WTC11 (cell line): ENCODE data around the gene HRC. TPM values are rescaled to one million over a fixed set of nuclear protein-coding genes. Genes with fewer than 3 reads are reported as not detected.

Experiments
- ARID4B ChIP-seq: sonication (generic); formaldehyde crosslinking; IDR thresholded peaks from 2 replicates; pipeline ENCODE4 v1.8.0; 2023; ENCODE audit warnings: missing genetic modification reagents, mild to moderate bottlenecking, borderline replicate concordance
- CTCF ChIP-seq: fragments of 200-600 bp; IDR thresholded peaks from 2 replicates; pipeline ENCODE4 v1.8.0; 2022; ENCODE audit warnings: antibody characterized with exemption
- GRHL2 ChIP-seq: fragments of 250-450 bp; sonication (Bioruptor Pico); IDR thresholded peaks from 2 replicates; pipeline ENCODE4 v1.8.0; 2022; ENCODE audit warnings: mild to moderate bottlenecking, moderate library complexity; ENCODE audit not compliant: insufficient replicate concordance, severe bottlenecking
- KAT7 ChIP-seq: sonication (generic); formaldehyde crosslinking; IDR thresholded peaks from 2 replicates; pipeline ENCODE4 v1.8.1; 2023; ENCODE audit warnings: missing genetic modification reagents, mild to moderate bottlenecking, borderline replicate concordance
- MAX ChIP-seq: sonication (generic); formaldehyde crosslinking; IDR thresholded peaks from 2 replicates; pipeline ENCODE4 v1.8.0; 2022; ENCODE audit warnings: mild to moderate bottlenecking, missing genetic modification reagents
- NFYB ChIP-seq: sonication (generic); formaldehyde crosslinking; conservative IDR thresholded peaks from 2 replicates; pipeline ENCODE4 v1.8.0; 2022; ENCODE audit warnings: low read depth, missing genetic modification reagents
- TEAD1 ChIP-seq: sonication (generic); formaldehyde crosslinking; IDR thresholded peaks from 2 replicates; pipeline ENCODE4 v1.8.0; 2022; ENCODE audit warnings: mild to moderate bottlenecking, missing genetic modification reagents
- ZBTB43 ChIP-seq: sonication (generic); formaldehyde crosslinking; IDR thresholded peaks from 2 replicates; pipeline ENCODE4 v1.8.1; 2023; ENCODE audit warnings: mild to moderate bottlenecking, missing genetic modification reagents
- ZNF121 ChIP-seq: sonication (generic); formaldehyde crosslinking; IDR thresholded peaks from 2 replicates; pipeline ENCODE4 v1.8.0; 2023; ENCODE audit warnings: missing genetic modification reagents
- ZNF219 ChIP-seq: sonication (generic); formaldehyde crosslinking; IDR thresholded peaks from 2 replicates; pipeline ENCODE4 v1.8.0; 2023; ENCODE audit warnings: missing genetic modification reagents, mild to moderate bottlenecking, borderline replicate concordance
- ZNF263 ChIP-seq: sonication (generic); formaldehyde crosslinking; IDR thresholded peaks from 2 replicates; pipeline ENCODE4 v1.8.1; 2022; ENCODE audit warnings: low read depth, mild to moderate bottlenecking, moderate library complexity, missing genetic modification reagents
- ZNF532 ChIP-seq: fragments of 250-450 bp; sonication (Bioruptor Pico); IDR thresholded peaks from 2 replicates; pipeline ENCODE4 v1.9.0; 2021; ENCODE audit warnings: mild to moderate bottlenecking, borderline replicate concordance
- ZNF671 ChIP-seq: fragments of 250-450 bp; sonication (Bioruptor Pico); IDR thresholded peaks from 2 replicates; pipeline ENCODE4 v1.8.0; 2021; ENCODE audit warnings: mild to moderate bottlenecking
- total RNA-seq: library from RNA; stranded (reverse); gene quantifications from 3 replicates; pipeline ENCODE4 v1.2.3, GENCODE V29; 2021
- TF ChIP-seq, protein P1 (sequence below): fragments of 250-450 bp; sonication (Bioruptor Pico); IDR thresholded peaks from 2 replicates; pipeline ENCODE4 v1.9.0; 2021; ENCODE audit warnings: mild to moderate bottlenecking
- TF ChIP-seq, protein P2 (sequence below): sonication (generic); formaldehyde crosslinking; IDR thresholded peaks from 2 replicates; pipeline ENCODE4 v1.8.1; 2022; ENCODE audit warnings: mild to moderate bottlenecking, moderate library complexity, missing genetic modification reagents
- TF ChIP-seq, protein P3 (sequence below): sonication (generic); formaldehyde crosslinking; IDR thresholded peaks from 2 replicates; pipeline ENCODE4 v1.8.1; 2023; ENCODE audit warnings: mild to moderate bottlenecking, moderate library complexity, missing genetic modification reagents

The HRC gene
- total RNA-seq, 1 experiment from 2014 or later: 1.9 TPM

DNA sequence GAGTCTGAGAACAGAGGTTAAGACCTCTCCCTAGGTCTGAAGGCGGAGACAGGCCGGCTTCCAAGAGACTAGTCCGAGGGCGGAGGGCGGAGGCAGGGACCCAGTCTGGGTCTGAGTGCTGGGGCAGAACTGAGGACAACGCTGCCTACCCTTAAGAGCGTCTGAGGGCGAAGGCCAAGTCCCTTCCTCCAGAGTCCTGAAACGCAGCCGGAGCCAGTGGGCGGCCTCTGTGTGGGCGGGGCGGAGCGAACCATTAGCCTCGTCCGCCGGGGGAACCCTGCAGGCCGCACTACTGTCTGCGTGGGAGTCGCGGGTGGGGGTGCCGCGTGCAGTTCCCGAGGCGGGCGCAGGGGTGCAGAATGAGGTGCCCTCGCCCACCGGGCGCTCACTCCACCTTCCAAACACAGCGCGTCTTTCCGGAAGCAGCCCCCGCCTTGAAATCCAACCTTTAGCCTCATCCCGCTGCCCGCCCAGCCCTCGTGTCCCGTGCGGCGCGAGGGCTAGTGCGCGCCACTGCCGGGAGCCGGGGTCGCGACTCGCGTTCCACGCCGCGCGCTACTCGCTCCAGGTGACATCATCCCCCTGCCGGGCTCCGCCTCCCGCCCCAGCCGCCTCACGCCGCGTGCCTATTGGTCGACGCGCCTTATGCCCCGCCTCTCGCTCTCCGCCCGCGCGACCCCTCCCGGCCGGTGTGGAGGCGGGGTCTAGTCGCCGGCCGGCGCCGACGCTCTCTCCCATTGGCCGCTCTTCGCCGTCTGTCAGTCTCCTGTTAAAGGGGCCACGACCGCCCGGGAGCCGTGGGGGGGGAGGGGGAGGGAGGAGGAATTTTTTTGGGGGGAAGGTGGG is 36.4 kb downstream of the HRC start, which contains the start of gene C19orf73 (continued):
- TF ChIP-seq, protein P1, sequence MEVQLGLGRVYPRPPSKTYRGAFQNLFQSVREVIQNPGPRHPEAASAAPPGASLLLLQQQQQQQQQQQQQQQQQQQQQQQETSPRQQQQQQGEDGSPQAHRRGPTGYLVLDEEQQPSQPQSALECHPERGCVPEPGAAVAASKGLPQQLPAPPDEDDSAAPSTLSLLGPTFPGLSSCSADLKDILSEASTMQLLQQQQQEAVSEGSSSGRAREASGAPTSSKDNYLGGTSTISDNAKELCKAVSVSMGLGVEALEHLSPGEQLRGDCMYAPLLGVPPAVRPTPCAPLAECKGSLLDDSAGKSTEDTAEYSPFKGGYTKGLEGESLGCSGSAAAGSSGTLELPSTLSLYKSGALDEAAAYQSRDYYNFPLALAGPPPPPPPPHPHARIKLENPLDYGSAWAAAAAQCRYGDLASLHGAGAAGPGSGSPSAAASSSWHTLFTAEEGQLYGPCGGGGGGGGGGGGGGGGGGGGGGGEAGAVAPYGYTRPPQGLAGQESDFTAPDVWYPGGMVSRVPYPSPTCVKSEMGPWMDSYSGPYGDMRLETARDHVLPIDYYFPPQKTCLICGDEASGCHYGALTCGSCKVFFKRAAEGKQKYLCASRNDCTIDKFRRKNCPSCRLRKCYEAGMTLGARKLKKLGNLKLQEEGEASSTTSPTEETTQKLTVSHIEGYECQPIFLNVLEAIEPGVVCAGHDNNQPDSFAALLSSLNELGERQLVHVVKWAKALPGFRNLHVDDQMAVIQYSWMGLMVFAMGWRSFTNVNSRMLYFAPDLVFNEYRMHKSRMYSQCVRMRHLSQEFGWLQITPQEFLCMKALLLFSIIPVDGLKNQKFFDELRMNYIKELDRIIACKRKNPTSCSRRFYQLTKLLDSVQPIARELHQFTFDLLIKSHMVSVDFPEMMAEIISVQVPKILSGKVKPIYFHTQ: no peak
- peak; percentile 87 for TF ChIP-seq MAX (CRISPR knock-in tag)
- TF ChIP-seq, protein P2, sequence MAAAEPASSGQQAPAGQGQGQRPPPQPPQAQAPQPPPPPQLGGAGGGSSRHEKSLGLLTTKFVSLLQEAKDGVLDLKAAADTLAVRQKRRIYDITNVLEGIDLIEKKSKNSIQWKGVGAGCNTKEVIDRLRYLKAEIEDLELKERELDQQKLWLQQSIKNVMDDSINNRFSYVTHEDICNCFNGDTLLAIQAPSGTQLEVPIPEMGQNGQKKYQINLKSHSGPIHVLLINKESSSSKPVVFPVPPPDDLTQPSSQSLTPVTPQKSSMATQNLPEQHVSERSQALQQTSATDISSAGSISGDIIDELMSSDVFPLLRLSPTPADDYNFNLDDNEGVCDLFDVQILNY: peak; percentile 44; the same call in 1 of the 2 replicates
- peak; percentile 70 for TF ChIP-seq NFYB (CRISPR knock-in tag)
- TF ChIP-seq ZNF219 (CRISPR knock-in tag): no peak
- no peak for TF ChIP-seq ZNF532 (CRISPR knock-in tag)
- TF ChIP-seq, protein P3, sequence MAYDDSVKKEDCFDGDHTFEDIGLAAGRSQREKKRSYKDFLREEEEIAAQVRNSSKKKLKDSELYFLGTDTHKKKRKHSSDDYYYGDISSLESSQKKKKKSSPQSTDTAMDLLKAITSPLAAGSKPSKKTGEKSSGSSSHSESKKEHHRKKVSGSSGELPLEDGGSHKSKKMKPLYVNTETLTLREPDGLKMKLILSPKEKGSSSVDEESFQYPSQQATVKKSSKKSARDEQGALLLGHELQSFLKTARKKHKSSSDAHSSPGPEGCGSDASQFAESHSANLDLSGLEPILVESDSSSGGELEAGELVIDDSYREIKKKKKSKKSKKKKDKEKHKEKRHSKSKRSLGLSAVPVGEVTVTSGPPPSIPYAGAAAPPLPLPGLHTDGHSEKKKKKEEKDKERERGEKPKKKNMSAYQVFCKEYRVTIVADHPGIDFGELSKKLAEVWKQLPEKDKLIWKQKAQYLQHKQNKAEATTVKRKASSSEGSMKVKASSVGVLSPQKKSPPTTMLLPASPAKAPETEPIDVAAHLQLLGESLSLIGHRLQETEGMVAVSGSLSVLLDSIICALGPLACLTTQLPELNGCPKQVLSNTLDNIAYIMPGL (CRISPR knock-in tag): peak; percentile 34; the same call in 1 of the 2 replicates
- no peak for TF ChIP-seq ZNF121 (CRISPR knock-in tag)
- TF ChIP-seq CTCF: no peak
- TF ChIP-seq ZNF263 (CRISPR knock-in tag): no peak
- no peak for TF ChIP-seq GRHL2
- no peak for TF ChIP-seq KAT7
- 0 out of 2 replicates have a peak, but pooled peaks have one; percentile 62 for TF ChIP-seq TEAD1 (CRISPR knock-in tag)
- peak; percentile 77; the same call in 1 of the 2 replicates for TF ChIP-seq ARID4B
- no peak for TF ChIP-seq ZNF671 (CRISPR knock-in tag)
- TF ChIP-seq ZBTB43 (CRISPR knock-in tag): 0 out of 2 replicates have a peak, but pooled peaks have one; percentile 35
